Activated naive CD4-positive, alpha-beta T cell treated with anti-CD3 and anti-CD28 coated beads for 36 hours (primary cell): Measurements from ENCODE around the gene HIP1R. TPM values are rescaled to one million over a fixed set of nuclear protein-coding genes. Genes with fewer than 3 reads are reported as not detected.
A peak's percentile ranks its signal among the peaks of the same experiment; 100 is the strongest.

Experiments
- CTCF ChIA-PET: fragments of 350-600 bp; sonication (Branson Sonifier 250); formaldehyde crosslinking; loops from one replicate; lab custom pipeline; 2021; ENCODE audit warnings: antibody characterized with exemption; lab: Charles Lee
- DNase-seq: peaks from one replicate; pipeline ENCODE4 v3.0.0-alpha.2; 2020
- H3K27ac Mint-ChIP-seq: one replicate; pipeline ENCODE4 v1.8.0; 2021; ENCODE audit warnings: mild to moderate bottlenecking, mixed read lengths
- H3K27me3 Mint-ChIP-seq: one replicate; pipeline ENCODE4 v1.8.0; 2021; ENCODE audit warnings: low read depth, mixed read lengths
- H3K36me3 Mint-ChIP-seq: one replicate; pipeline ENCODE4 v1.8.0; 2021; ENCODE audit warnings: low read depth, mixed read lengths
- H3K4me1 Mint-ChIP-seq: one replicate; pipeline ENCODE4 v1.8.0; 2021; ENCODE audit warnings: low read depth, mixed read lengths
- H3K4me3 Mint-ChIP-seq: one replicate; pipeline ENCODE4 v1.8.0; 2021; ENCODE audit warnings: mild to moderate bottlenecking, moderate library complexity, mixed read lengths
- H3K9me3 Mint-ChIP-seq: one replicate; pipeline ENCODE4 v1.8.0; 2021; ENCODE audit warnings: mixed read lengths
- intact Hi-C: fragments of 100-400 bp; cut with micrococcal nuclease; formaldehyde crosslinking; loops from one replicate; pipeline ENCODE4 v1.15.1; 2023
- total RNA-seq, 2 experiments: library from RNA; stranded (reverse); gene quantifications; one replicate each; pipeline ENCODE4 v1.2.3, GENCODE V29; 2021

The HIP1R gene
- total RNA-seq, 2 experiments from 2014 or later = 18.5 to 21.2 TPM

GRCh38 chr12:122878780-122879612 is 43.7 kb downstream of the HIP1R start:
- Mint-ChIP-seq H3K9me3 (peaks cover 5% of the 10 kb centered on the region), H3K36me3 (peaks cover 20% of the 10 kb centered on the region), H3K4me3 (no peak overlapping the region), H3K27me3 (peaks cover 44% of the 10 kb centered on the region), H3K4me1 (peaks cover 81% of the 10 kb centered on the region), H3K27ac (no peak overlapping the region)
- no peak for DNase-seq
- CTCF ChIA-PET = interaction anchor here (1.1 to 5.6 kb wide), 4 partner anchors 13 to 75 kb away, joined by 3 to 54 read pairs (median 8); no protein-coding TSS in a partner anchor
- intact Hi-C loops = loop anchor here (10.0 kb wide), 1 partner anchor 486 kb away; the partner anchor contains the start of gene SBNO1

GRCh38 chr12:122880155-122880667 is 45.0 kb downstream of the HIP1R start:
- DNase-seq = no peak
- intact Hi-C loops = loop anchor here (1.0 kb wide), 1 partner anchor 72 kb away; no protein-coding TSS in a partner anchor
- H3K9me3 Mint-ChIP-seq = peaks cover 5% of the 10 kb centered on the region
- H3K4me1 Mint-ChIP-seq = peaks cover 83% of the 10 kb centered on the region
- CTCF ChIA-PET = interaction anchor here (0.7 to 5.6 kb wide), 10 partner anchors 9 to 101 kb away, joined by 3 to 54 read pairs (median 4); no protein-coding TSS in a partner anchor
- H3K27me3 Mint-ChIP-seq = peaks cover 44% of the 10 kb centered on the region
- no peak overlapping the region for H3K4me3 Mint-ChIP-seq
- peaks cover 20% of the 10 kb centered on the region for H3K36me3 Mint-ChIP-seq
- peak overlapping the region; percentile 9 for H3K27ac Mint-ChIP-seq

- intact Hi-C loops = loop anchor here (1.0 kb wide), 1 partner anchor 72 kb away; no protein-coding TSS in a partner anchor
- Mint-ChIP-seq H3K36me3 (peaks cover 20% of the 10 kb centered on the region), H3K27ac (peak overlapping the region; percentile 9), H3K4me1 (peaks cover 78% of the 10 kb centered on the region), H3K27me3 (peaks cover 44% of the 10 kb centered on the region), H3K4me3 (no peak overlapping the region), H3K9me3 (peaks cover 5% of the 10 kb centered on the region)
- DNase-seq = peak; percentile 71
- CTCF ChIA-PET = interaction anchor here (0.7 to 5.6 kb wide), 11 partner anchors 10 to 100 kb away, joined by 3 to 54 read pairs (median 4); no protein-coding TSS in a partner anchor
These were observed 45.4 kb downstream of the HIP1R start for GRCh38 chr12:122880668-122881067.

DNA sequence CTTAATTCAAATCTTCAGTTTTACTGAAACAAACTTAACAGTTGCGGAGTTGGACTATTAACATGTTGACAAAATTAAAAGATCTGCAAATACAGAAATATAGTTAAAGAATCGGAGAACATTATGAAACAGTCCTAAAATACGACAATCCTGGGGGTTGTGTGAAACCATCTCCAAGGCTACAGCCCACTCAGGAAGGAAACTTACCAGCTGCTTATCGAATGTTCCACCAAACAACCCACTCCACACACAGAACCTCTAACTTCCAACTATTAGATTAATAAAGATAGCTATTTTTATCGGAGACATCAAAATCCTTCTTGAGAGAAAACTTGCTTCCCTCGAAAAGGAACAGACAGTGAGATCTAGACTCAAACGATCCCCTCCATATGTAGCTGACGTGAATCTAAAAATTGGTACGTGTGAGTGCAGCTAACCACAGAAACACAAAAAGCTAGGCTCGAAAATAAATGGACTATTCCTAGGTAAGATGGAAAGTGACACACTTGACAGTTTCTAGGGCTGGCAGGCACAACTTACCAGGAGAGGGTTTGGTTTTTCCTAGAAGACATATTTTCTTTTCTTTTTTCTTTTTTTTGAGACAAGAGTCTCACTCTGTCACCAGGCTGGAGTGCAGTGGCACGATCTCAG is 47.8 kb downstream of the HIP1R start:
- H3K4me3 Mint-ChIP-seq = no peak overlapping the region
- no peak overlapping the region for H3K27ac Mint-ChIP-seq
- peaks cover 14% of the 10 kb centered on the region for H3K36me3 Mint-ChIP-seq
- H3K9me3 Mint-ChIP-seq = peaks cover 5% of the 10 kb centered on the region
- no peak for DNase-seq
- CTCF ChIA-PET = interaction anchor here (0.6 to 5.6 kb wide), 12 partner anchors 9 to 687 kb away, joined by 3 to 54 read pairs (median 5); no protein-coding TSS in a partner anchor
- intact Hi-C loops = no loop called here
- H3K4me1 Mint-ChIP-seq = peaks cover 78% of the 10 kb centered on the region
- H3K27me3 Mint-ChIP-seq = peaks cover 37% of the 10 kb centered on the region

DNA sequence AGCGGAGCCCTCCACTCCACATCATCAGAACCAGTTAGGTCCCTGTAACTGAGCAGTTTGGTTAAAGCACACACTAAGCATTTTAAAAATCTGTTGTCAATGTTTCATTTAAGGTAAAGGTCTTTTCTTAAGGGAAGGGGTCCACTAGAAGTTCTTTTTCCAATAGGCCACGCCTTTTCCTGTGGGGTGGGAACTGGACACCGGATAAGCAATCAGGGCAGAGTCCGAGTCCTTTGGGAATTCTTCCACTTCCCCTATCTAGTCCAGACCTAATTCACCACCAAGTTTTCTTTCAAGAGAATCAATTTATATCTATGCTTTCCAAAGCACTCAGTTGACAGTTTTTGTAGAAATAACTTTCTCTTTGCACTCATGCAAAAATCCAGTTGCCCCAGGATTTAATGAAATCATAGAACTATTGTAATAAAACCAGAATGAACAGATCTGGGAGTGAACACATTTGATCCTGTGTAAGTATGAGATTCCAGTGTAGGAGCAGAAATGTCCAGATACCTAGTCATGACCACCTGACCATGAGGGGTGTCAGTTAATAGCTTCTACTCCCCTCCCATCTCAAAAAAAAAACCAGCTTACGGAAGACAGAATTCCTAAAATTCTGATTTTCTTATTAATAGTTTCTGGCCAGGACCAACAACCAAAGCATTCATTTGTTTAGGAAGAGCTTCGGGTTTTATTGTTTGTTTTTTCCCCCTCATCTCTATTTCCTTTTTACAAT is 49.0 kb downstream of the HIP1R start:
- no peak overlapping the region for H3K27ac Mint-ChIP-seq
- peaks cover 5% of the 10 kb centered on the region for H3K9me3 Mint-ChIP-seq
- CTCF ChIA-PET = interaction anchor here (5.6 kb wide), 1 partner anchor 70 kb away, joined by 54 read pairs; no protein-coding TSS in a partner anchor
- no peak for DNase-seq
- H3K4me1 Mint-ChIP-seq = peaks cover 80% of the 10 kb centered on the region
- intact Hi-C loops = no loop called here
- H3K36me3 Mint-ChIP-seq = peaks cover 10% of the 10 kb centered on the region
- H3K4me3 Mint-ChIP-seq = no peak overlapping the region
- peaks cover 30% of the 10 kb centered on the region for H3K27me3 Mint-ChIP-seq

- Mint-ChIP-seq H3K36me3 (peaks cover 10% of the 10 kb centered on the region), H3K4me3 (no peak overlapping the region), H3K27ac (no peak overlapping the region), H3K9me3 (peaks cover 5% of the 10 kb centered on the region), H3K27me3 (peaks cover 26% of the 10 kb centered on the region), H3K4me1 (peaks cover 81% of the 10 kb centered on the region)
- CTCF ChIA-PET = no interaction called here
- DNase-seq = no peak
- intact Hi-C loops = loop anchor here (5.0 kb wide), 1 partner anchor 552 kb away; the partner anchor contains the start of gene RILPL2
These were observed 49.6 kb downstream of the HIP1R start for GRCh38 chr12:122884860-122885259.

DNA sequence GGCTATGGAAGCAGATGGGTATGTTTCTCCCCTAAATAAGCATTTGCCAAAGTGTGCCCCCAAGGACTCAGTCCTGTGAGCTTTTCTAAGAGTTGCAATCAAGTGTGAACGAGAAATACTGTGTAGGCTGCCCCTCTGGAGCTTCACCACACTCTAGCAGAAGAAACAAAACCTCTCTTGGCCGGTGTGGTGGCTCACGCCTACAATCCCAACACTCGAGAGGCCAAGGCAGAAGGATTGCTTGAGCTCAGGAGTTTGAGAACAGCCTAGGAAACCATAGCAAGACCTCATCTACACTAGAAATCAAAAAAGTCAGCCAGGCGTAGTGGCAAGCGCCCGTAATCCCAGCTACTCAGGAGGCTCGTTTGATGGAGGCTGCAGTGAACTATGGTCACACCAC is 50.9 kb downstream of the HIP1R start:
- Mint-ChIP-seq H3K27ac (no peak overlapping the region), H3K36me3 (peaks cover 6% of the 10 kb centered on the region), H3K27me3 (peaks cover 13% of the 10 kb centered on the region), H3K4me1 (peaks cover 78% of the 10 kb centered on the region), H3K9me3 (peaks cover 5% of the 10 kb centered on the region), H3K4me3 (no peak overlapping the region)
- CTCF ChIA-PET = interaction anchor here (0.6 to 0.8 kb wide), 2 partner anchors 92 to 1551 kb away, joined by 3 to 4 read pairs; no protein-coding TSS in a partner anchor
- DNase-seq = no peak
- intact Hi-C loops = loop anchor here (2.0 to 5.0 kb wide), 2 partner anchors 61 to 551 kb away; partner anchors contain the start of gene RILPL2

DNA sequence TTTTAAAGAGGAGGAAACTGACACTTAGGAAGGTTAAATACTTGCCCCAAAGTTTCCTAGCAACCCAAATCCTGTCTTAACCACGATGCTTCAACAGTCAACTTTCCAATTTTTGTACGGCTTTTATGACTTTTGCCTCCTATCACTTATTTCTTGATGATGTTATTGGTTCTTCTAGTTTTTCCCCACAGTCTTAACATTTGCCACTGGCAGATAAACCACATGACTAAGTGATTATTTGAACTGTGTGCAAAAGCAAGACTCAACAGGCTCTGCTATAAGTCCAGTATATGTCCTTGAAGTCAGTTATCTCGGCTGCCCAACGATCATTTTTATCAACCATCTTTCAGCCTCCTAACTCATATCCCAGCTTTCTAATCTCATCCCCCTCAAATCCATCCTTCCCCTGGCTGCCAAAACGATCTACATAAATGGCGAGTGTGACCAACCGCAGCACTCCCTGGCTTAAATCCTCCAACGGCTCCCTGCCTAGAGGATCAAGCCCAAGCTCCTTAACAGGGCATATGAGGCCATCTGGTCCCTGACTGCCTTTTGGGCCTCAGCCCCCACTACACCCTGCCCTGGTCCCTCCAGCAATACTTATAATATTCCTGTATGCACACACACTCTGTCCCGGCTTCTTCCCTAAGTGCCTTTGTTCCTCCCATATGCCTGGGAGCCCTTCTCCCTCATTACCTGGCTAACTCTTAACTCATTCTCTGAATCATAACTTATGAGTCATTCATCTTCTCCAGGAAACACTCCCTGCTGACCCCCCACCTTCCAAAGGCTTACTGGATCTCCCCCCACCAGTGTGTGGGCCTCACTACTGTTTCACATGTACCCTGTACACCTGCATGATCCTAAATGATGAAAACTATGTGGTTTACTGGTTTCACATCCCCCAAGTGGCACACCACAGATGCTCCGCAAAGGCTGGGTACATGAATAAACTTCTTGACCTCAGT is 51.9 kb downstream of the HIP1R start:
- Mint-ChIP-seq H3K27me3 (peaks cover 9% of the 10 kb centered on the region), H3K9me3 (peaks cover 5% of the 10 kb centered on the region), H3K27ac (peak overlapping the region; percentile 91), H3K4me3 (peak overlapping the region; percentile 44), H3K36me3 (peaks cover 6% of the 10 kb centered on the region), H3K4me1 (peaks cover 81% of the 10 kb centered on the region)
- CTCF ChIA-PET = interaction anchor here (0.7 to 1.7 kb wide), 3 partner anchors 15 to 1410 kb away, joined by 3 to 7 read pairs (median 4); no protein-coding TSS in a partner anchor
- intact Hi-C loops = loop anchor here (1.0 to 5.0 kb wide), 3 partner anchors 11 to 550 kb away; partner anchors contain the start of gene RILPL2
- peak; percentile 85 for DNase-seq

GRCh38 chr12:122887819-122888212 is 52.6 kb downstream of the HIP1R start:
- peaks cover 82% of the 10 kb centered on the region for H3K4me1 Mint-ChIP-seq
- H3K36me3 Mint-ChIP-seq = peaks cover 6% of the 10 kb centered on the region
- H3K27ac Mint-ChIP-seq = peak overlapping the region; percentile 91
- H3K9me3 Mint-ChIP-seq = peaks cover 5% of the 10 kb centered on the region
- no peak for DNase-seq
- CTCF ChIA-PET = interaction anchor here (0.7 to 1.7 kb wide), 5 partner anchors 10 to 1411 kb away, joined by 3 to 7 read pairs (median 4); no protein-coding TSS in a partner anchor
- H3K27me3 Mint-ChIP-seq = peaks cover 7% of the 10 kb centered on the region
- peak overlapping the region; percentile 77 for H3K4me3 Mint-ChIP-seq
- intact Hi-C loops = loop anchor here (1.0 to 5.0 kb wide), 6 partner anchors 10 to 827 kb away; partner anchors contain the start of gene RILPL2

GRCh38 chr12:122888232-122888752 is 53.0 kb downstream of the HIP1R start:
- Mint-ChIP-seq H3K4me3 (peak overlapping the region; percentile 77), H3K4me1 (peaks cover 78% of the 10 kb centered on the region), H3K36me3 (peaks cover 5% of the 10 kb centered on the region), H3K27ac (peak overlapping the region; percentile 91), H3K27me3 (peaks cover 3% of the 10 kb centered on the region), H3K9me3 (peaks cover 5% of the 10 kb centered on the region)
- intact Hi-C loops = loop anchor here (1.0 to 5.0 kb wide), 4 partner anchors 10 to 827 kb away; partner anchors contain the start of gene RILPL2
- CTCF ChIA-PET = interaction anchor here (0.7 to 1.7 kb wide), 8 partner anchors 10 to 1411 kb away, joined by 3 to 7 read pairs (median 4); no protein-coding TSS in a partner anchor
- peak; percentile 72 for DNase-seq
